ENCODE results near the gene CFAP54. TPM values are rescaled to one million over a fixed set of nuclear protein-coding genes. Genes with fewer than 3 reads are reported as not detected.

Gene CFAP54
- total RNA-seq, 1 experiment from 2014 or later: not detected

DNA sequence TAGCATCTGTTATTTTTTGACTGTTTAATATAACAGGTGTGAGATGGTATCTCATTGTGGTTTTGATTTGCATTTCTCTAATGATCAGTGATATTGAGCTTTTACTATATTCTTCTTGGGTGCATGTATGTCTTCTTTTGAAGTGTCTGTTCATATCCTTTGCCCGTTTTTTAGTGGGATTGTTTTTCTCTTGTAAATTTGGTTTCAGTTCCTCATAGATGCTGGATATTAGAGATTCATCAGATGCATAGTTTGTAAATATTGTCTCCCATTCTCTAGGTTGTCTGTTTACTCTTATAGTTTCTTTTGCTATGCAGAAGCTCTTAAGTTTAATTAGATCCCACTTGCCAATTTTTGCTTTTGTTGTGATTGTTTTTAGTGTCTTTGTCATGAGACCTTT lies 368.8 kb downstream of the CFAP54 start:
- H3K9me2 ChIP-seq (replicated peaks; ENCODE audit: insufficient read depth, low read length): no peaks in the 10 kb centered on the region
- no peak for DNase-seq
- H3K27me3 ChIP-seq (ENCODE audit: low read length): no peaks in the 10 kb centered on the region
- no peaks in the 10 kb centered on the region for H3K79me2 ChIP-seq (ENCODE audit: low read length)
- no peak overlapping the region for H3K9ac ChIP-seq (ENCODE audit: low read length)
- H4K20me1 ChIP-seq (ENCODE audit: insufficient read depth, low read depth, low read length): no peaks in the 10 kb centered on the region
- H3K36me3 ChIP-seq (ENCODE audit: insufficient read depth, low read length): no peaks in the 10 kb centered on the region
- no peaks in the 10 kb centered on the region for H3K4me1 ChIP-seq (ENCODE audit: low read length)
- no peak overlapping the region for H3K4me2 ChIP-seq (ENCODE audit: low read depth, low read length, poor library complexity, severe bottlenecking)
- H2AFZ ChIP-seq (ENCODE audit: low read length): no peak overlapping the region
- no peaks in the 10 kb centered on the region for H3K9me3 ChIP-seq (ENCODE audit: low read length)
- no peak overlapping the region for H3K27ac ChIP-seq (ENCODE audit: low read length)
- H3K4me3 ChIP-seq (ENCODE audit: low read length): no peak overlapping the region

GRCh38 chr12:96861656-96862055 lies 372.3 kb downstream of the CFAP54 start:
- Histone ChIP-seq H3K4me3 (ENCODE audit: low read length) (no peak overlapping the region), H2AFZ (ENCODE audit: low read length) (no peak overlapping the region), H3K9me2 (replicated peaks; ENCODE audit: insufficient read depth, low read length) (no peaks in the 10 kb centered on the region), H3K27ac (ENCODE audit: low read length) (no peak overlapping the region), H3K9ac (ENCODE audit: low read length) (no peak overlapping the region), H3K36me3 (ENCODE audit: insufficient read depth, low read length) (no peaks in the 10 kb centered on the region), H3K27me3 (ENCODE audit: low read length) (0 out of 2 replicates have a peak, but pooled peaks cover 2% of the 10 kb centered on the region), H4K20me1 (ENCODE audit: insufficient read depth, low read depth, low read length) (no peaks in the 10 kb centered on the region), H3K4me2 (ENCODE audit: low read depth, low read length, poor library complexity, severe bottlenecking) (no peak overlapping the region), H3K9me3 (ENCODE audit: low read length) (no peaks in the 10 kb centered on the region), H3K4me1 (ENCODE audit: low read length) (no peaks in the 10 kb centered on the region), H3K79me2 (ENCODE audit: low read length) (no peaks in the 10 kb centered on the region)
- no peak for DNase-seq

DNA sequence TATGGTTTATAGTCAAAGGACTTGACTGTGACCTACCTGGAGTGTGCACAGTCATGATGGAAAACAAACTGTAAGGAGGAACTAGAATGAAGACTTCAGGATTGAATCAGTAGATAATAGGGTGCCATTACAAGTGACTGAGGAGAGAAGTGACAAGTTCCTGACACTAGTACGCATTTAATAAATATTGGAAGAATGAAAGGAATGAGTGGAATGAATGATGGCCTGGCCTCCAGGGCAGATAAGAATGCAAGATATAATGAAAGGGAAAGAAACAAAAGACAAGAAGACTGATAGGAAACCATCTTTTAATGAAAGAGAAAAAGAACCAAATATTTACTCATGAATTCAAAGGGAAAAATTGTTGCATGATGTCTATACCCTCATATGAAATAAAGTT lies 372.9 kb downstream of the CFAP54 start:
- no peak overlapping the region for H3K4me3 ChIP-seq (ENCODE audit: low read length)
- H3K27ac ChIP-seq (ENCODE audit: low read length): no peak overlapping the region
- no peak overlapping the region for H2AFZ ChIP-seq (ENCODE audit: low read length)
- H3K27me3 ChIP-seq (ENCODE audit: low read length): 0 out of 2 replicates have a peak, but pooled peaks cover 2% of the 10 kb centered on the region
- DNase-seq: no peak
- H3K79me2 ChIP-seq (ENCODE audit: low read length): no peaks in the 10 kb centered on the region
- no peaks in the 10 kb centered on the region for H3K9me2 ChIP-seq (replicated peaks; ENCODE audit: insufficient read depth, low read length)
- H3K9ac ChIP-seq (ENCODE audit: low read length): no peak overlapping the region
- no peaks in the 10 kb centered on the region for H3K36me3 ChIP-seq (ENCODE audit: insufficient read depth, low read length)
- no peaks in the 10 kb centered on the region for H3K9me3 ChIP-seq (ENCODE audit: low read length)
- H3K4me2 ChIP-seq (ENCODE audit: low read depth, low read length, poor library complexity, severe bottlenecking): no peak overlapping the region
- H4K20me1 ChIP-seq (ENCODE audit: insufficient read depth, low read depth, low read length): no peaks in the 10 kb centered on the region
- no peaks in the 10 kb centered on the region for H3K4me1 ChIP-seq (ENCODE audit: low read length)

DNA sequence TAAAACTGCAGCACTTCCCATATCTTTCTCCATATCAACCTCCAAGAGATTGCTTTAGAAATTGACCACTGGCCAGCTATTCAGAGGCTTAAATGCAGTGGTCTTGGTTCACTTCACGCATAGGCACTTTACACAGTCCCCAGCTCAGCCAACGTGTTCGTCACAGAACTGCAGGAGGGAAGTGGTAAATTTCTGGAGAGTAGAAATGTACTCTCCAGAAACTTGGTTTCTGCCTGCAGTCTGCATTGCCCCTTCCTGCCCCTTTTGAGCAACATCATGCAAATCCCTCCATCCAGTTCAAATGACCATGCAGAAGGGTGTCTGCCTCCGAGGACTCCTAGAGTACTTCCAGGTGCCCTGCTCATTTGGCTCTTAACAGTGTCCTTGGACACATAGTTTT lies 375.0 kb downstream of the CFAP54 start:
- H3K9me3 ChIP-seq (ENCODE audit: low read length): no peaks in the 10 kb centered on the region
- H3K27me3 ChIP-seq (ENCODE audit: low read length): 0 out of 2 replicates have a peak, but pooled peaks cover 2% of the 10 kb centered on the region
- H4K20me1 ChIP-seq (ENCODE audit: insufficient read depth, low read depth, low read length): no peaks in the 10 kb centered on the region
- no peaks in the 10 kb centered on the region for H3K36me3 ChIP-seq (ENCODE audit: insufficient read depth, low read length)
- H2AFZ ChIP-seq (ENCODE audit: low read length): no peak overlapping the region
- no peak overlapping the region for H3K9ac ChIP-seq (ENCODE audit: low read length)
- no peak overlapping the region for H3K4me3 ChIP-seq (ENCODE audit: low read length)
- H3K4me2 ChIP-seq (ENCODE audit: low read depth, low read length, poor library complexity, severe bottlenecking): no peak overlapping the region
- no peak for DNase-seq
- H3K9me2 ChIP-seq (replicated peaks; ENCODE audit: insufficient read depth, low read length): no peaks in the 10 kb centered on the region
- no peaks in the 10 kb centered on the region for H3K4me1 ChIP-seq (ENCODE audit: low read length)
- no peak overlapping the region for H3K27ac ChIP-seq (ENCODE audit: low read length)
- no peaks in the 10 kb centered on the region for H3K79me2 ChIP-seq (ENCODE audit: low read length)

DNA sequence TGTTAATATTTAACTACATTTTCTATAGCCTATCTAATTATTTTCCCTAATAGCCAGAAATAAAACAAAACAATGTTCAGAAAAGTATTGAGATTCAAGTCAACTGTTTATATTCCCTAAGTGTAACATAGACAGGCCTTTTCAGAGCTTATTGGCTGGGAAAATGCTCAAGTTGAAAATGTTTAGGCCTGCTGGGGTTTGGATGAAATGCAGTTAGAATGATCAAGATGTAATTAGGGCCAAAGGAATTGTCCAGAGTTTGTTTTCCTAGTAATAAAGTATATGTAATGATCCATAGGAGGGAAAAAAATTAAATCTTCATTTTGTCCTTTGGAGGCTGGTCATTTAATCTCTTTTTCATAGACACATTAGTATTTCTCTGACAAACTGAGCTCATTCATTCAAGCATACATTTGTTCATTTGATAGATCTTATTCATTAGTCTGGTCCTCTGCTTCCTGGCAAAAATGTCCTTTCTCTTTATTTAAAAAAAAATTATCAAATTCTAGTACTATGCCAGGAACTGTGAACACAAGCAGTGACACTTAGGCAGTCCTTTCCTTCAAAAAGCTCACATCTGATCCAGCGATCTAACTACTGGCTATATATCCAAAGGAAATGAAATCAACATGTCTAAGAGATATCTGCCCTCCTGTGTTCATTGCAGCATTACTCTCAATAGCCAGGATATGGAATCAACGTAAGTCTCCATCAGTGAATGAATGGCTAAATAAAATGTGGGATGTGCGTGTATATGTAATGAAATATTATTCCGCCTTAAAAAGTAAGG lies 377.6 kb downstream of the CFAP54 start:
- no peaks in the 10 kb centered on the region for H3K36me3 ChIP-seq (ENCODE audit: insufficient read depth, low read length)
- H3K4me2 ChIP-seq (ENCODE audit: low read depth, low read length, poor library complexity, severe bottlenecking): no peak overlapping the region
- no peak for DNase-seq
- H3K79me2 ChIP-seq (ENCODE audit: low read length): no peaks in the 10 kb centered on the region
- H3K4me1 ChIP-seq (ENCODE audit: low read length): no peaks in the 10 kb centered on the region
- no peak overlapping the region for H2AFZ ChIP-seq (ENCODE audit: low read length)
- no peak overlapping the region for H3K27ac ChIP-seq (ENCODE audit: low read length)
- H3K27me3 ChIP-seq (ENCODE audit: low read length): 0 out of 2 replicates have a peak, but pooled peaks cover 2% of the 10 kb centered on the region
- no peaks in the 10 kb centered on the region for H3K9me3 ChIP-seq (ENCODE audit: low read length)
- no peaks in the 10 kb centered on the region for H3K9me2 ChIP-seq (replicated peaks; ENCODE audit: insufficient read depth, low read length)
- no peak overlapping the region for H3K9ac ChIP-seq (ENCODE audit: low read length)
- H4K20me1 ChIP-seq (ENCODE audit: insufficient read depth, low read depth, low read length): no peaks in the 10 kb centered on the region
- H3K4me3 ChIP-seq (ENCODE audit: low read length): no peak overlapping the region

DNA sequence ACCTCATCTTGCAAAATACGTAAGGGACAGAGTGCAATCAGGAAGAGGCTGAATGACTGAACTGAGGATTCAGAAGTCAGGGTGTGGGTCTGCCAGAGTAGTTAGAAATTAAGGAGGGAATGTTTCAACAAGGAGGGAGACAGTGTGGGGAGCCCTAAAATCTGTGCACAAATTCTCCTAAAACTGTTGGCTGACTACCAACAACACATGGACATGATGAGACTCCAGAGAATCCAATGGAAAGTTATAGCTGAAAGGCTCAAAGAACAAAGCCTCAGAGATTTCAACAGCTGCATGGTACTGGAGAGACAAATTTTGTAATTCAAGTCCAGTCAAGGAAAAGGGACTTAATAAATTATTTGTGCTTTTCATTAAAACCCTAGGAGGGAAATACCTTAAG lies 381.6 kb downstream of the CFAP54 start:
- Histone ChIP-seq H3K36me3 (ENCODE audit: insufficient read depth, low read length) (no peaks in the 10 kb centered on the region), H3K27me3 (ENCODE audit: low read length) (0 out of 2 replicates have a peak, but pooled peaks cover 2% of the 10 kb centered on the region), H3K79me2 (ENCODE audit: low read length) (no peaks in the 10 kb centered on the region), H3K9me3 (ENCODE audit: low read length) (no peaks in the 10 kb centered on the region), H3K9ac (ENCODE audit: low read length) (no peak overlapping the region), H2AFZ (ENCODE audit: low read length) (no peak overlapping the region), H4K20me1 (ENCODE audit: insufficient read depth, low read depth, low read length) (no peaks in the 10 kb centered on the region), H3K4me1 (ENCODE audit: low read length) (no peaks in the 10 kb centered on the region), H3K4me2 (ENCODE audit: low read depth, low read length, poor library complexity, severe bottlenecking) (no peak overlapping the region), H3K4me3 (ENCODE audit: low read length) (no peak overlapping the region), H3K9me2 (replicated peaks; ENCODE audit: insufficient read depth, low read length) (no peaks in the 10 kb centered on the region), H3K27ac (ENCODE audit: low read length) (no peak overlapping the region)
- no peak for DNase-seq

DNA sequence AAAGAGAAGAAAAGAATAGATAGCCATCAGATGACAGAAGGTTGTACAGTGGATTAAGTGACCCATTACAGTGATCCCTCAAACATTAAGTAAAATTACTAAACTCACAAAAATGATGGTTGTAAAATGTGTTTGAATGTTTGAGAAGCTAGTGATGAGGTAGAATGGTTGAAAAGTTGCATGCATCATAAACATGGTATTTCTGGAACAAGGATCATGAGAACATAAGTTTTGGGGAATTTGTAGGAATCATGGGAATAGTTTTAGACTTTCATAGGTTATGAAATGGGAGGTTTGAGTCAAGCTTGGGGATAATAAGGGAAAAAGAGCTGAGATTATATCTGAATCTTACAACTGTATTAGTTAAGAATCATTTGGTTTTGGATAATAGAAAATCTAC lies 383.6 kb downstream of the CFAP54 start:
- Histone ChIP-seq H3K79me2 (ENCODE audit: low read length) (no peaks in the 10 kb centered on the region), H3K9me3 (ENCODE audit: low read length) (no peaks in the 10 kb centered on the region), H4K20me1 (ENCODE audit: insufficient read depth, low read depth, low read length) (no peaks in the 10 kb centered on the region), H3K27me3 (ENCODE audit: low read length) (no peaks in the 10 kb centered on the region), H3K9me2 (replicated peaks; ENCODE audit: insufficient read depth, low read length) (no peaks in the 10 kb centered on the region), H2AFZ (ENCODE audit: low read length) (no peak overlapping the region), H3K36me3 (ENCODE audit: insufficient read depth, low read length) (no peaks in the 10 kb centered on the region), H3K9ac (ENCODE audit: low read length) (no peak overlapping the region), H3K4me3 (ENCODE audit: low read length) (no peak overlapping the region), H3K4me2 (ENCODE audit: low read depth, low read length, poor library complexity, severe bottlenecking) (no peak overlapping the region), H3K27ac (ENCODE audit: low read length) (no peak overlapping the region), H3K4me1 (ENCODE audit: low read length) (no peaks in the 10 kb centered on the region)
- DNase-seq: no peak

- Histone ChIP-seq H3K79me2 (ENCODE audit: low read length) (no peaks in the 10 kb centered on the region), H3K27me3 (ENCODE audit: low read length) (no peaks in the 10 kb centered on the region), H3K9ac (ENCODE audit: low read length) (no peak overlapping the region), H3K4me3 (ENCODE audit: low read length) (no peak overlapping the region), H2AFZ (ENCODE audit: low read length) (no peak overlapping the region), H3K9me2 (replicated peaks; ENCODE audit: insufficient read depth, low read length) (no peaks in the 10 kb centered on the region), H4K20me1 (ENCODE audit: insufficient read depth, low read depth, low read length) (no peaks in the 10 kb centered on the region), H3K9me3 (ENCODE audit: low read length) (no peaks in the 10 kb centered on the region), H3K4me2 (ENCODE audit: low read depth, low read length, poor library complexity, severe bottlenecking) (no peak overlapping the region), H3K36me3 (ENCODE audit: insufficient read depth, low read length) (no peaks in the 10 kb centered on the region), H3K4me1 (ENCODE audit: low read length) (no peaks in the 10 kb centered on the region), H3K27ac (ENCODE audit: low read length) (no peak overlapping the region)
- no peak for DNase-seq
Observed at GRCh38 chr12:96874211-96874610, 384.8 kb downstream of the CFAP54 start.
